Epidermal melanocyte (primary cell): ENCODE data around the gene LARP6.
"Not testable (repeated sequence)": the region's sequence is repeated elsewhere in the genome, so short reads cannot be mapped to it uniquely, and the experiment has no call there.

Experiments
- DNase-seq: peaks from one replicate; pipeline ENCODE4 v3.0.0; 2011; ENCODE audit warnings: low spot score; ENCODE audit not compliant: insufficient read length

Gene LARP6

DNA sequence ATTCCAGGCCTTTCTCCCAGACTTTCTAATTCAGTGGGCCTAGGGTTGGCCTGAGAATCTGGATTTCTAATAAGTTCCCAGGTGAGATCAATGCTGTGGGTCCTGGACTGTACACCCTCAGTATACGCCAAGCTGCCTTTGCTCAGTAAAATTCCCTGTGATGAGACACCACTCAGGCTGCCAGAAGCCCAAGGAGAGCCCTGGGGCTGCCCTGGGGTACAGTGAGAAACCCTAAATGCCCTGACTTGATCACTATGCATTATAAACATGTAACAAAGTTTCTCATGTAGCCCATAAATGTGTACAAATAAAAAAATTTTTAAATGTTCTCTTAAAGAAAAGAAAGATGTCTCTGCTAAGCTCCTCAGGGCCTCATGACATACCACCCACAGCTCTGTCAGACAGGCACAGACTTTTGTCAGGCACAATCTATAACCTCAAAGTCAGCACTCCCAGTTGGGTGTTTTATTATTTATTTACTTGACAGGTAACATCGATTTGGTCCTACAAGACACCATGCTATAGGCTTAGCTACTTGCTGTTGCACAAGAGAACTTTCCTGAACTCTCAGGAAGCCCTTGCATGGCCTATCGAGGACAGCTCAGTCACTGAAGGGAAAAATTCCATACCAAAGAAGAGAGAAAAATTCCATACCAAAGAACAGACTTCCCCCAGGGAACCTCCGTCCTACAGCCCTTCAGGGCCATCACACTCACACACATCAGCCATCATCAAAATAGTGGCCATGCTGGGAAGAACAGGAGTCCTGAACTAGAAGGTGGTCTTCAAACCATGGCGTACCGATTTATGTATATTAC lies 22.7 kb downstream of the LARP6 start:
- DNase-seq = no peak

DNA sequence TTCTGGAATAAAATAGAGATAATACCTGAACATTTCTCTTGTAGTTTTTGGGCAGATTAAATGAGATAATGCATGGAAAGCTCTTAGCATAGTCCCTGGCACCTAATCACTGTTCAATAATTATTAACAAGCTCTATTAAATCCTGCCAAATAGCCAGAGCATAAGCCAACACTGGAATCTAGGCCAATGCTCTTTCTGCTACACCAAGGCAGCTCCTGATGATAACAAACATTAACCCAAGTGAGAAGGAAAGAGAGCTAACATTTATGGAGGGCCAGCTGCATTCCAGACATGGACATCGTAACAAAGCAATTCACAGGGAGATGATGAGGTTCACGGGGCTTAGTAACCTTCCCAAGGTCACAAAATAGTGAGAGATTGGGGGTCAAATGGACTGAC lies 23.3 kb downstream of the LARP6 start:
- DNase-seq = no peak

DNA sequence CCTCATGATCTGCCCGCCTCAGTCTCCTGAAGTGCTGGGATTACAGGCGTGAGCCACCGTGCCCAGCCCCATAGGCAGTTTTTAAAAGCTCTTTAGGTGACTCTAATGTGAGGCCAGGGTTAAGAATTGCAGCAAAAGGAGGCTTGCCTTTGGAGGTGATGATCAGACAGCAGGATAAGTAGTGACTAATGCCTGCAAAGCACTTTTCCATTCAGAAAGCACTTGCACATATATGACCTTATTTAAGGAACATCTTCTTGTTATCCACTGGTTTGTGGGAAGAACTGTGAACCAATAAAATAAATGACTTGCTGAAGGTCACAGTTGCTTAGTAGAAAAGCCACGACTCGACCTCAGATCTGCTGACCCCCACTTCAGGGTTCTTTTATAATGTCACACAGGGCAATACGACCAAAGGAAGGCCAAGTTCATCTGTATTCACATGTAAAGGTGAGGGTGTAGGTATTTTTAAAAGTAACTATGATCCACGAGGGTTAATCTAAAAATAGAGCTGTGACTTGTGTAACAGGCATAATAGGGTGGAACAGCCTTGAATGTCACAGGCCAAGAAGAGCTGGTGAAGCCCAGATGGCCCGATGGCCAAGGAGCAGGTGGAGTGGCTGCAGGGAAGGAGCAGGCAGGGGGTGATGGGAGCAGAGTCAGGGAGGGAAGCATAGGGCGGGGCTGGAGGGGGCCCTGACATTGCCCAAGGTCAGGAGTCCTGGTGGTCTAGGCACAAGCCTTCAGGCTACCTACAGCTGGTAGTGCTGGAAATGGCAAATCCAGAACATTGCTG lies 24.4 kb downstream of the LARP6 start:
- no peak for DNase-seq

GRCh38 chr15:70827721-70828120 lies 26.2 kb downstream of the LARP6 start:
- DNase-seq = no peak

GRCh38 chr15:70826634-70827033 lies 27.3 kb downstream of the LARP6 start:
- no peak for DNase-seq

DNA sequence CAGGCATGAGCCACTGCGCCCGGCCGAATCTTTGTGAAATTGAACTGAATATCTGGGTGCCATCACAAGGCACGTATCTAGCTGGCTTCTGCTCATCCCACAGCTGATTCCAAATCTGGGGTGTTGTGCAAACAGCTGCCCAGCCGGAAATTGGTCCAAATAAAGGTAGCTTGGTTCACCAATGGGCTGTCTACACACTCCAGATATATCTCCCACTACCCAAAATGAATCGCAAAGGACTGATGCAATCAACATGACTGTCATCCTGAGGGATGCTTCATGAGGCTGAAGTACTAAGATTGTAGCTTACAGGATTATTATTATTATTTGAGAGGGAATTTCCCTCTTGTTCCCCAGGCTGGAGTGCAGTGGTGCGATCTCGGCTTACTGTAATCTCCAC lies 28.1 kb downstream of the LARP6 start:
- DNase-seq = no peak

DNA sequence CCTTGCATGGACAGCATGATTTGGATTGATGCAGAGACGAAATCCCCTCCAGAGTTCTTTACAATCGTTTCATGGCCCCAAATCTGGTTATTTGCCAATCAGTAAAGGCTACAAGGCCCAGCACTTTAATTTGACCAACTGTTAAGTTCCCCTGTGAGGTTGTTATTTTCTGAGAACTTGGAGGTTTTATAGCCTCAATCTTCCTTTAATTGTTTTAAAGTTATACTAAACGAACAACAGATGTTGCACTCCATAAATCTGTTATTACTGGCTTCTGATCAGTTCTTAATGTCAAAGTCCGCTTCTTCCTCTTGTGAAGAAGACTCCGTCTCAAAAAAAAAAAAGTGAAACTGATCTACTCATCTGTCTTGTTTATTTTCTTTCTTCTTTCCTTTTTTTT lies 30.8 kb downstream of the LARP6 start:
- no peak for DNase-seq

DNA sequence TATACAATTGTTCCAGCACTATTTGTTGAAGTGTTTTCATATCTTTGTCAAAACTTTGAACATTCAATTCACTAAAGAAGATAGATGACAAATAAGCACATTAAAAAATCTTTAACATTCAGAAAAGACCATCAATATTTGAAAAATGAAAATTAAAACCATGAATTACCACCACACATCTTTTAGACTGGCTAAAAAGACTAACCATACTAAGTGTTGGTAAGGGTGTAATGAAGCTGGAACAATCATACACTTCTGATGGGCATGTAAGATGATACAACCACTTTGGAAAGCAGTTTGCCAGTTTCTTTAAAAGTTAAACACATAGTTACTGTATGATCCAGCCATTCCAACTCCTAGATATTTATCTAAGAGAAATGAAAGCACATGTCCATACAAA lies 33.7 kb downstream of the LARP6 start:
- no peak for DNase-seq

DNA sequence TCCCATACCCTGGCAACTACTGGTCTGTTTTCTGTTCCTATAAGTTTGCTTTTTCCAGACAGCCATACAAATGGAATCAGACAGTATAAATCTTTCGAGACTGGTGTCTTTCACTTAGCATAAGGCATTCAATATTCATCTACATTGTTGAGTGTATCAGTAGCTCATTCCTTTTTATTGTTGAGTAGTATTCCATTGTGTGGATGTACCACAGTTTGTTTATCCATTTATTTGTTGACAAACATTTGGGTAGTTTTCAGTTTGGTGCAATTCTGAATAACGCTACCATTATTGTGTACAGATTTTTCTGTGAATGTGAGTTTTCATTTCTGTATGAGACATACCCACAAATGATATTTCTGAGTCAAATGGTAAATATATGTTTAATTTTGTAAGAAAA lies 35.4 kb downstream of the LARP6 start:
- no peak for DNase-seq

GRCh38 chr15:70817266-70817665 lies 36.7 kb downstream of the LARP6 start:
- DNase-seq = no peak

DNA sequence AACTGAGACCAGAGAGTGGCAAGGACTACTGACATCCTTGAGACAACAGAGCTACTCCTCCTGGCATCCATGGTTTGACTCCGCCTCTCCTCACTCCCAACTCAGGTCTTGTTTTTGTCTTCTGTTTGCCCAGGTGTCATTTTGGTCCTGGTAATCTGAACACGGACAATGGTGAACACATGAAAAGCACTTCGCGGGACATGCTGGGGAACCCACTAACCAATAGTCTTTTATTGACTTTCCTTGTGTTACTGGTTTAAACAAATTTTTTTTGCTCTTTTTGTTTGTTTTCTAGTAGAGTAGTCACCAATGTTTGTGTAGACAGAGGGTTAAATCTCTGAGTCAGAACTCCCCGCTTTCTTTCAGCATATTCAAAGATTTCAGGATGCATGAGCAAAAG lies 38.4 kb downstream of the LARP6 start:
- no peak for DNase-seq

- not testable (repeated sequence) for DNase-seq
Observed at GRCh38 chr15:70815011-70815410, 38.9 kb downstream of the LARP6 start.

GRCh38 chr15:70812827-70813364 lies 41.1 kb downstream of the LARP6 start:
- DNase-seq = no peak

DNA sequence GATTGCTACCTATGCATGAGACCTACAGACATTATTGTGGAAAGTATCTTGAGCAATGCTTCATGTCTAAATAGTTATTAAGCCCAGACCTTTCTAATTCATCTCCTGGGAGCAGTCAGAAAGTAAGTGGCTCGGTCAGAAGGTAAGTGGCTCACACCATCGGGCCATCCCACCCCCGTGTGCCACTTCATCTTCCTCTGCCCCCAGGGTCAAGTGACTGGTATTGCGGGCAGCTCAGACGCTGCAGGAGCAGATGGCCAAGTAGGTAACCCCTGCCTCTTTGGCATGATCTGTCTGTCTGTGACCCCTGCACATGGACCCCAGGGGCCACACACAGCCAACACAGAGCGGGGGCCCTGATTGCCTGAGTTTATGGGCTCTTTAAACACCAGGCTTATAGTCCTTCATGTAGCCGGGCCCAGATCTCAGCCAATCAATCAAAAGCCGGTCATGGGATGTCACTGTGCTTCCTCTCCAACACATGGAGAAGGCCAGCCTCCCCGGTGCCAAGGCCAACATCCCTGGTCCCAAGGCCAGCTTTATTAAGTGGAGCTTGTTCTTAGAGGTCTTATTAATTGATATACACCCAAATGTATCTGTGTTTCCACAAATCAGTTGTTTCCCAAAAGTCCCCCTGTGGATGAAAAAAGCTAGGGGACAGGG lies 42.9 kb downstream of the LARP6 start:
- DNase-seq = no peak

DNA sequence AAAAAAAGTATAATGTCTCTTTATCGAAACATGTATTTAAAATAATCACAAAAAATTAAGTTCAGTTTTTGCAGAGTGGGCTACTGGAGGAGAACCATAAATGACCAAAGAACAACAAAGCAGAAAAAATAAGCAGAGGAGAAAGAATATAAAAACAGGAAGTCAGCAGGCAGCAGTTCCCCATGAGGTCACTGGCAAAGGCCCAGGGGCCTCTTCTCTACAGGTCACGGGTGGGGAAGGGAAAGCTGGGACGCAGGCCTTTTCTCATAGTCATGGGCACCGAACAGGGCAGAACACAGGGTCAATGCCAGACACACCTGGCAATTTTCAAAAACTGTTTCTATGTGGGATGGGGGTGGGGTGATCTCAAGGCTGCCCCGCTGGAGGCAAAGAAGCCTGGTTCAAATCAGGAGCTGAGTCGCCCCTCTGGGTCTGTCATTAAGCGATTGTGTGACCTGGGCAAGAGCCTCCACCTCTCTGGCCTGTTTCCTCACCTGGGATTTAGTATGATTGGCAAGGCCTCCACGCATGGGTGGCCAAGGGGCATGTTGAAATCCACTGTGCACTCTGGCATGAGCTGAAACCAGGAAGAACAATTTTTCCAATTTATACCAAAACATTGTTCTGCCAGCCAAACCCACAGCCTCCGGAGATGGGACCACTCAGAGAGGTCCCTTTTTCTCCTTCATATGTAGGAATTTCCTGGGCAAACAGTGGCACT lies 46.8 kb downstream of the LARP6 start:
- no peak for DNase-seq

- DNase-seq = not testable (repeated sequence)
Observed at GRCh38 chr15:70804388-70804787, 49.6 kb downstream of the LARP6 start.

DNA sequence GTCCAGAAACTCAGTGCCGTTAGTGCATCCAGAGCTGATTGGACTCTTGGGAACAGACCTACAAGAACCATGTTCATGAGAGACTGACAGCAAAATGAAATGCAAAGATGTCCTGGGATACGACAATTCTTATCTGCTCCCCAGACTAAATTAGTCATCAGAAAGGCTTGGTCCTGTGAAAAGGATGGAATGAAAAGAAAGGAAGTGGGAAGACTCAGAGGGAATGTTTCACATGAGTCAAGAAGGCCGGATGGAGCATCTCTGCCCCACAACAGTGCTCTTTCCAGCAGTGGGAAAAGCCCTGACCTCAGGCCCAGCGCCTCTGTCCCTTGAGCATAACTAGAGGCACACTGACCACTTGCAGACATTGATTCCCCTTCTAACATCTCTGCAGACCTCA lies 51.3 kb downstream of the LARP6 start:
- DNase-seq = no peak

DNA sequence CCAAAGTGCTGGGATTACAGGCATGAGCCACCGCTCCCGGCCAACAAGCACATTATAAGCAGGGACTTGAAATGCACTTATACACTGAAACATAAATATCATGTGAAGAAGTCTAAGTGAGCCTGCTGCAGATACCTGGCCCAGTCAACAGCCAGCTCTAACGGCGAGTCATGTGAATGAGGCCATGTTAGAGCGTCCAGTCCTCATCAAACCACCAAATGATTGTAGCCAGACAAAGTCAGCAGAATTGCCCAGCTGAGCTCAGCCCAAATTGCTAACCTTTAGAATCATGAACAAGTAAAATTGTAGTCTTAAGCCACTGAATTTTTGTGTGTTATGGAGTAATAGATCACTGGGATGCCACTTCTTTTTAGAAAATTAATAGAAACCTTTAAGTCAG lies 52.8 kb downstream of the LARP6 start:
- no peak for DNase-seq

- DNase-seq = peak; percentile 95
Observed at GRCh38 chr15:70799667-70800450, 54.1 kb downstream of the LARP6 start.

DNA sequence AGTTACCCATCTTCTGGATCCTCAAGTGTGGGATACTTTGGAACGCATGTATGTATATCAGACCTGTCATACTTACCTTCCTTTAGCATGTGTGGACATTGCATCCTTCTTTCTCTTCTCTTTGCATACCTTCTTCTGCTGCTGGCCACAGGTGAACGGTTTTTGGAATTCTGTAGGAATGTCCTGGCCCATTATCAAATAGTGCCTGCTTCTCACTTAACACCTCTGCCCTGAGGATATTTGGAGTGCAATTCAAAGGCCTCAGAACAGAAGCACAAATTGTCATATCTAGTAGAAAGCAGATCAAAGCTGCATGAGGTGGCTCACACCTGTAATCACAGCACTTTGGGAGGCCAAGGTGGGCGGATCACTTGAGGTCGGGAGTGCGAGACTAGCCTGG lies 56.5 kb downstream of the LARP6 start:
- DNase-seq = no peak
